Smooth muscle cell (in vitro differentiated cells): ENCODE data around the gene PDGFC. TPM values are rescaled to one million over a fixed set of nuclear protein-coding genes. Genes with fewer than 3 reads are reported as not detected.

ENCODE experiments used
- DNase-seq: peaks from one replicate; lab custom pipeline; 2025; ENCODE audit not compliant: unreplicated experiment; lab: John Stamatoyannopoulos, UW
- H2AFZ ChIP-seq: fragments of 200-600 bp; sonication (generic); 2 replicates; pipeline ENCODE4 v1.6.0; 2016; ENCODE audit warnings: antibody characterized with exemption, low read depth, mild to moderate bottlenecking
- H3F3A ChIP-seq: fragments of 200-600 bp; sonication (generic); 2 replicates; pipeline ENCODE4 v1.6.0; 2017; ENCODE audit warnings: antibody characterized with exemption, low read depth
- H3K27ac ChIP-seq: fragments of 200-600 bp; sonication (generic); 2 replicates; pipeline ENCODE4 v1.5.1; 2016; ENCODE audit warnings: low read depth, mild to moderate bottlenecking
- H3K27me3 ChIP-seq: fragments of 200-600 bp; sonication (generic); 2 replicates; pipeline ENCODE4 v1.6.1; 2016; ENCODE audit warnings: low read depth, mild to moderate bottlenecking
- H3K36me3 ChIP-seq: fragments of 200-600 bp; sonication (generic); 2 replicates; pipeline ENCODE4 v1.5.1; 2016; ENCODE audit warnings: low read depth
- H3K4me1 ChIP-seq: fragments of 200-600 bp; sonication (generic); 2 replicates; pipeline ENCODE4 v1.5.1; 2016; ENCODE audit warnings: low read depth
- H3K4me2 ChIP-seq: fragments of 200-600 bp; sonication (generic); 2 replicates; pipeline ENCODE4 v1.6.0; 2016; ENCODE audit warnings: mild to moderate bottlenecking
- H3K4me3 ChIP-seq: fragments of 200-600 bp; sonication (generic); 2 replicates; pipeline ENCODE4 v1.5.1; 2016; ENCODE audit warnings: mild to moderate bottlenecking
- H3K79me2 ChIP-seq: fragments of 200-600 bp; sonication (generic); 2 replicates; pipeline ENCODE4 v1.6.0; 2016; ENCODE audit warnings: low read depth, mild to moderate bottlenecking
- H3K9ac ChIP-seq: fragments of 200-600 bp; sonication (generic); 2 replicates; pipeline ENCODE4 v1.6.0; 2016; ENCODE audit warnings: low read depth
- H3K9me3 ChIP-seq: fragments of 200-600 bp; sonication (generic); replicated peaks from 2 replicates; pipeline ENCODE4 v1.5.1; 2016; ENCODE audit warnings: low read depth
- H4K20me1 ChIP-seq: fragments of 200-600 bp; sonication (generic); 2 replicates; pipeline ENCODE4 v1.6.0; 2016; ENCODE audit warnings: low read depth
- CTCF ChIP-seq: fragments of 200-600 bp; sonication (generic); IDR thresholded peaks from 2 replicates; pipeline ENCODE4 v1.5.1; 2017; ENCODE audit warnings: borderline replicate concordance, mild to moderate bottlenecking, antibody characterized with exemption; ENCODE audit not compliant: insufficient read depth, poor library complexity, severe bottlenecking
- WGBS: methylation state at CpG from one replicate; pipeline ENCODE4 v1.1.7; 2016; ENCODE audit warnings: low lambda C conversion rate; 5-methylcytosine and 5-hydroxymethylcytosine counted together
- polyA plus RNA-seq: library from polyadenylated mRNA; unstranded; fragments of >200 nt; fragmentation: Nextera tagmentation; extraction: Ambion mirVana; gene quantifications from 2 replicates; pipeline ENCODE4 v1.2.1, GENCODE V29; 2016
- total RNA-seq: library from RNA; depleted of rRNA; stranded (reverse); fragments of >200 nt; gene quantifications from 2 replicates; pipeline ENCODE4 v1.2.3, GENCODE V29; 2014

The PDGFC gene
- total and polyA plus RNA-seq, 2 experiments from 2014 or later: 56.5 to 135 TPM

GRCh38 chr4:156764846-156765245, 206.8 kb downstream of the PDGFC start:
- H3F3A ChIP-seq: no peaks in the 10 kb centered on the region

GRCh38 chr4:156764145-156764544, 207.5 kb downstream of the PDGFC start:
- 45% methylated on average over 2 of the region's 2 CpGs for WGBS
- Histone ChIP-seq H3K4me3 (no peak overlapping the region), H3K27ac (peak overlapping the region; percentile 28)

More at GRCh38 chr4:156764846-156765245, 206.8 kb downstream of the PDGFC start:
- Histone ChIP-seq H3K4me2 (no peak overlapping the region), H3K27me3 (no peaks in the 10 kb centered on the region), H3K27ac (peak overlapping the region; percentile 2), H3K36me3 (peaks cover 7% of the 10 kb centered on the region), H3K9me3 (no peaks in the 10 kb centered on the region), H3K4me3 (no peak overlapping the region), H3K4me1 (peaks cover 3% of the 10 kb centered on the region), H3K9ac (no peak overlapping the region), H3K79me2 (no peaks in the 10 kb centered on the region), H2AFZ (no peak overlapping the region), H4K20me1 (no peaks in the 10 kb centered on the region)
- 94% methylated on average over 2 of the region's 2 CpGs for WGBS
- TF ChIP-seq CTCF: no peak
- DNase-seq: no peak

GRCh38 chr4:156763511-156763910, 208.1 kb downstream of the PDGFC start:
- no peak for TF ChIP-seq CTCF
- no peaks in the 10 kb centered on the region for H3K79me2 ChIP-seq
- peak overlapping the region; percentile 28 for H3K27ac ChIP-seq
- no peaks in the 10 kb centered on the region for H3K27me3 ChIP-seq
- H3K4me3 ChIP-seq: no peak overlapping the region
- H2AFZ ChIP-seq: no peak overlapping the region
- H3K36me3 ChIP-seq: peaks cover 7% of the 10 kb centered on the region
- peaks cover 3% of the 10 kb centered on the region for H3K4me1 ChIP-seq
- DNase-seq: no peak
- no peak overlapping the region for H3K9ac ChIP-seq
- no peaks in the 10 kb centered on the region for H3F3A ChIP-seq
- whole genome bisulfite sequencing: 77% methylated on average over 2 of the region's 2 CpGs
- H3K9me3 ChIP-seq: no peaks in the 10 kb centered on the region
- H3K4me2 ChIP-seq: no peak overlapping the region
- no peaks in the 10 kb centered on the region for H4K20me1 ChIP-seq

More at GRCh38 chr4:156764145-156764544, 207.5 kb downstream of the PDGFC start:
- H3K27me3 ChIP-seq: no peaks in the 10 kb centered on the region
- peaks cover 3% of the 10 kb centered on the region for H3K4me1 ChIP-seq
- H3K9me3 ChIP-seq: no peaks in the 10 kb centered on the region
- peaks cover 7% of the 10 kb centered on the region for H3K36me3 ChIP-seq
- H3K9ac ChIP-seq: no peak overlapping the region
- H3K4me2 ChIP-seq: peak overlapping the region; percentile 49
- H4K20me1 ChIP-seq: no peaks in the 10 kb centered on the region
- H3F3A ChIP-seq: no peaks in the 10 kb centered on the region
- no peak for DNase-seq
- no peak for TF ChIP-seq CTCF
- no peak overlapping the region for H2AFZ ChIP-seq
- no peaks in the 10 kb centered on the region for H3K79me2 ChIP-seq

- H3K4me1 ChIP-seq: peaks cover 3% of the 10 kb centered on the region
- no peak overlapping the region for H3K9ac ChIP-seq
- H2AFZ ChIP-seq: no peak overlapping the region
- 75% methylated on average over 8 of the region's 8 CpGs for WGBS
- no peaks in the 10 kb centered on the region for H3F3A ChIP-seq
- no peaks in the 10 kb centered on the region for H3K9me3 ChIP-seq
- H3K4me3 ChIP-seq: no peak overlapping the region
- no peaks in the 10 kb centered on the region for H3K27me3 ChIP-seq
- H3K36me3 ChIP-seq: peaks cover 7% of the 10 kb centered on the region
- no peak overlapping the region for H3K27ac ChIP-seq
- no peak for DNase-seq
- H3K4me2 ChIP-seq: no peak overlapping the region
- no peaks in the 10 kb centered on the region for H3K79me2 ChIP-seq
- TF ChIP-seq CTCF: no peak
- H4K20me1 ChIP-seq: no peaks in the 10 kb centered on the region
These were observed 208.7 kb downstream of the PDGFC start for GRCh38 chr4:156762851-156763250.
